Upper lobe of left lung (tissue), 4 donors: ENCODE data around the gene MMP14.

ENCODE experiments used
- CTCF ChIP-seq, 6 experiments: fragments of 450-650 bp in 4 of 6; fragments of 200-600 bp in 2 of 6; sonication (generic) in 2 of 6; IDR thresholded peaks; one replicate each; pipeline ENCODE4 v1.5.1; 2016 to 2019; ENCODE audit warnings: antibody characterized with exemption in 6 of 6
- EP300 ChIP-seq, 4 donors: sonication (generic); formaldehyde crosslinking; IDR thresholded peaks; one replicate each; pipeline ENCODE4 v1.5.1; 2017; ENCODE audit warnings: antibody characterized with exemption in 4 of 4, control low read depth in 2 of 4
- POLR2A ChIP-seq, 4 donors: fragments of 450-650 bp; IDR thresholded peaks; one replicate each; pipeline ENCODE4 v1.5.1; 2016 to 2017; ENCODE audit warnings: antibody characterized with exemption in 4 of 4, mild to moderate bottlenecking in 2 of 4

- TF ChIP-seq POLR2A (IDR thresholded peaks at IDR 0.05) (no peak), CTCF (IDR thresholded peaks at IDR 0.05) (peak; percentile 68 to 85 (median 81)), EP300 (IDR thresholded peaks at IDR 0.05) (no peak)
Measured at GRCh38 chr14:22822571-22823098, 13.8 kb upstream of the MMP14 start.
